Tracheal epithelial cell (primary cell): ENCODE results near the gene NSMCE3. TPM values are rescaled to one million over a fixed set of nuclear protein-coding genes. Genes with fewer than 3 reads are reported as not detected.

Experiments used
- total RNA-seq: library from RNA; depleted of rRNA; stranded (reverse); fragments of >200 nt; gene quantifications from 2 replicates; pipeline ENCODE4 v1.2.1, GENCODE V29; 2014

NSMCE3 gene
- 5.1 and 7.5 TPM in 2 replicates for total RNA-seq

DNA sequence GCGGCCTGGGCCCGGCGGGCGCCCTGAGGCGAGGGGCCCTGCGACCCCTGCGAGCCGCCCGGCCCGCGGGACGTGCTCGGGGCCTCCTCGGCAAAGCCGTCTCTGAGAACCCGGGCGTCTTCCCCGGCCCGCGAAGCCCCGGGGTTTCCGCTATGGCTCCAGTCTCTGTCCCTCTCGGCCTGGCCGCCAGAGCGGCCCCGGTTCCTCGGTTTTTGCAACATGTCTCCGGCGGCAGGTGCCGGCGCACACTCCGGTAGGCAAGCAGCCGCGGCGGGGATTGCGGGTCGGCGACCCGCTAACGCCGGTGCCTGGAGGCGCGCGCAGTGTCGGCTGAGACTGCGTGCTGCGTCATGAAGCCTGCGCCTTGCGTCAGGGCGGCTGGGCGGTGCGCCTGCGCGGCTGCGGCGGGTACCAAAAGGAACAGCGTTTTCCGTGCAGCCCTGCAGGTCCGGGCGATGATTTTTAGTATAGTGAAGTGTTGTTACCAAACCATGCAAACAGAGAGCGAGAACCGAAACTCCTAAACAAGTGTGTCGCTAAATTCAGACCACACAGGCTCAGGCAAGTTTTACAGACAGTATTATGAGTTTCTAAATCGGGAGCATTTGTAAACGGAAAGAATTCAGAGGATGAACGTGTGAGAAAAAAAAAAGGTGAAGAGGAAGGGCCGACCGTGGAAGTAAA is at the start of gene NSMCE3:
NSMCE3 (minus strand) TSS at position 338 of the 684 bp plus-strand sequence; CDS start at position 221, 117 bp downstream.

